ENCODE data around the gene SLC31A1. TPM values are rescaled to one million over a fixed set of nuclear protein-coding genes. Genes with fewer than 3 reads are reported as not detected.

Gene SLC31A1
- polyA plus RNA-seq (ENCODE audit: insufficient read length in 3 of 3) = 10 to 100 TPM; 26.9 to 29.2 (median 26.9) TPM

DNA sequence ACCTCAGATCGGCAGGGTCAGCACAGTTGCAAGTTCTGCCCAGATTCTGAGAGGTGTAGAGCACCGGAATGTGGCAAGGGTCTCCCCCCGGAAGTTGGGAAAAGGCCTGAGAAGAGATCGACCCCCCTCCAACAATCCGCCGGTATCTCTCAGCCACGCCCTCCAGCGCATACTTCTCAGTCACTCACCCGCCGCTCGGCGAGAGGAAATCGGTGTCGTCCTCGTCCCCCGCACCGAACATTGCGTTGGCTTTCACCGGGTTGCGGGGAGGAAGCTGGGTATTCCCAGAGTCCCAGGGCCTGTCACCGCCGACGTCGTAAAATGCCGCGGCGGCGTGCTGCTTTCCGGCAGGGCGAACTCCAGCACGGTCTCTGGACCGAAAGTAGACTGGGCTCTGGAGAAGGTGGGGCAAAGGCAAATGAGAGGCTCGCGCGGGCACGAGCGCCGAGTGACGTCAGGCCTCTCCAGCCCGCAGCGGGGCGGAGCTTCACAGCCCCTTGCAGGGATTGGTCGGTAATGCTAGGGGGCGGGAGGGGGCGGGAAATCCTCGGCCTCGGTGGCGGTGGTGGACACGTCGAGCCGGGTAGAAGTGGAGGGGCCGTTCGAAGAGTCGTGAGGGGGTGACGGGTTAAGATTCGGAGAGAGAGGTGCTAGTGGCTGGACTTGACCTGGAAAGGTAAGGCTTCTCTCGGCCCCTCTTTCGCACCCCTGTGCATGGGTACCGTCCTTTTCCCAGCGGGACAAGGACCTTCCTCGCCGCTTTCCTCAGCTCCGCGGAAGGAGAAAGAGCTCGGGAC is at the start of gene SLC31A1, which contains the start of gene FKBP15:
Gene SLC31A1 (plus strand): TSS at position 542 of the 797 bp plus-strand sequence. CDS start 34,605 bp downstream, outside the sequence.
Gene FKBP15 (minus strand): TSS at position 275 of the 797 bp plus-strand sequence. CDS start 34 bp downstream, at position 241.
- DNase-seq (ENCODE audit: low read depth in 3 of 3, low spot score in 2 of 3) = peak; percentile 93 to 98 (median 96)

DNA sequence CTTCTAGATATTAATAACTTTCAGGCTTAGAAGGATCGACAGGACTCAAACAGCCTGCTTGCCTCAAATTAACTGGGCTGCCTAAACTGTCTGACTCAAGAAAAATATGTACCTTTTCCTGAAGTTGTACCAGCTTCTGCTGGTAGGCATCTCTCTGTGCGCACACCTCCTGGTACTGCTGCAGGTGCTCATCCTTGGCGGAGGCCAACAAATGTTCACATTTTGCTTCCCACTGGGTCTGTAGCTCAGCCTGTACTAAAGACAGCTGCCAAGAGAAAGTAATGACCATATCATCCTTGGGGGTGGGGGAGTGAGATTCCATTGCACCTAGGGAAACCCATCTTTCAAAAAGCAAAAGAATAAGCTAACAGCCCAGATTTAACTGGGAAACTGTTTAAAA is 48.0 kb upstream of the SLC31A1 start:
- DNase-seq (ENCODE audit: low read depth in 3 of 3, low spot score in 2 of 3) = no peak

DNA sequence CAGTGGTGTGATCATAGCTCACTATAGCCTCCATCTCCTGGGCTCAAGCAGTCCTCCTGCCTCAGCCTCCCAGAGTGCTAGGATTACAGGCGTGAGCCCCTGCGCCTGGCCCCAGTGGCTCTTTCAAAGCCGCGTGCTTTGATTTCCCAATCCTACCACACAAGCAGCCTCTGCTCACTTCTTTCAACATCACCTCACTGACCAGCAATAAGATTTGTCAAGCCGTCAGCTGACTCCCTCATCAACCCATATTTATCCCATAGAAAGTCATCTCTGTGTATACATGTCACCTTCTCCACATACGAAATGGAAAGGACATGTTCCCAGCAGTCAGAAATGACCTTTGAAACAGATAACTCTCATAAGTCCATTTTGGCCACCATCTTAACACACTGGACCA is 44.5 kb upstream of the SLC31A1 start:
- no peak for DNase-seq (ENCODE audit: low read depth in 3 of 3, low spot score in 2 of 3)

DNA sequence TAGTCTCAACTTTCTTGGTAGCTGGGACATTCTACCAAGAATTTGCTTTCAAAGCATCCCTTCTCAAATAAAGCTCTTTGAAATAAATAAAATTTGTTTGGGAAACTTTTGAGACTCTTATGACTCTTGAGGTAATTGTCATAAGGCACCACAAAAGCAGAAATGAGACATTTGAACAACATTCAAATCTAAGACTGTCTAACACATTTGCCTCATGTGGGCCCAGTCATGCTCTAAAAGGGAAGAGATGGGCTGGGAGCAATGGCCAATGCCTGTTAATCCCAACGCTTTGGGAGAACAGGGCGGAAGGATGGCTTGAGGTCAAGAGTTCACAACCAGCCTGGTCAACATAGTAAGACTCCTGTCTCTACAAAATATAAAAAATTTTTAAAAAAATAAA is 44.1 kb upstream of the SLC31A1 start:
- no peak for DNase-seq (ENCODE audit: low read depth in 3 of 3, low spot score in 2 of 3)

DNA sequence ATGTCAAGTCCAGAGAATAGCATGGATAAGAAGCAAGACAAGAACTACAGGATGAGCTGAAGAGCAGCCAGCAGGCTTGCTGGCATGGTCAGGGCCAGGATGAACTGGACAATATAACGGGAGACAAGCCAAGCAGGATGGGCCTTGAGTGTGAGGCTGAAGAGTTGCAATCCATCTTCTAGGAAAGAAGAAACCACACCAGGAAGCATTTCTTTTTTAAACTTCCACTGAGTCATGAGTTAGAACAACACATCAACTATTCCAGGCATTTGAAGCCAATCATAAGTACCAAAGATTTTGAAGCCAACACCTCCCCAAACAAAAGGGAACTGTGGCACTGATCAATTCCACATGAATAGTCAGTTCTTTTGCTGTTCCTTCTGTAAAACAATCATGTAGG is 43.3 kb upstream of the SLC31A1 start:
- DNase-seq (ENCODE audit: low read depth in 3 of 3, low spot score in 2 of 3) = no peak

DNA sequence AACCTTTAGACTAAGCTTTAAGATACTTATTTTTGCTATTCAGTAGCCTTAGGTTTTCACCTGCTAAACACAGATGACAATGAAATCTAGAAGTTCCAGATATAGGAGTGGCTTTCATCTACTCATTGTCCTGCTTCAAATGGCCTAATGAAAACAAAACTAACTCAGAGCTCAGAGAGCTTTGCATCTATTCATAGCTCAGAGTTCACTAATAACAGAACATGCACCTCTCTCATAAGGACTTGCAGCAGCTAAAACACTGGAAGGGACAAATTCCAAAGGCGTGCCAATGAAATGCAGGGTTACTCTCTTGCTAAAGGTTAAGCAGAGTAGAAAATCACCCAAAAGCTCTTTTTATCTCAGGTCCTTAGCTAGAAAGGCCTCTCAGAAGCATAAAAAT is 41.5 kb upstream of the SLC31A1 start:
- DNase-seq (ENCODE audit: low read depth in 3 of 3, low spot score in 2 of 3) = no peak

DNA sequence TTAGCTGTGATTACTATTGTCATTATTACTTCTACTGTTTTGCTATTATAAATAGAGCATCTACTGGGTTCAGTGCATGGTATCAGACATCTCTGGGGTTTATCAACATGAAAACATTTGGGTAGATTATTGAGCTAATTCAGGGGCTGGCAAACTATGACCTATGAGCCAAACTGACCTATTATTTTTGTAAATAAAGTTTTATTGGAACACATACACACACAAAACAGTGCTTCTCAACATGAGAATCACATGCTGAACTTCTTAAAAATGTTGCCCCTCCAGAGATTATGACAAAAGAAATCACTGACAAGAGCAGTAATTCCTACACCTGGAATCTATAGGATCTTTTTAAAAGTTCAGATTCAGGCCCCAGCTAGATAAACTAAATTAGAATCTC is 40.2 kb upstream of the SLC31A1 start:
- DNase-seq (ENCODE audit: low read depth in 3 of 3, low spot score in 2 of 3) = no peak

DNA sequence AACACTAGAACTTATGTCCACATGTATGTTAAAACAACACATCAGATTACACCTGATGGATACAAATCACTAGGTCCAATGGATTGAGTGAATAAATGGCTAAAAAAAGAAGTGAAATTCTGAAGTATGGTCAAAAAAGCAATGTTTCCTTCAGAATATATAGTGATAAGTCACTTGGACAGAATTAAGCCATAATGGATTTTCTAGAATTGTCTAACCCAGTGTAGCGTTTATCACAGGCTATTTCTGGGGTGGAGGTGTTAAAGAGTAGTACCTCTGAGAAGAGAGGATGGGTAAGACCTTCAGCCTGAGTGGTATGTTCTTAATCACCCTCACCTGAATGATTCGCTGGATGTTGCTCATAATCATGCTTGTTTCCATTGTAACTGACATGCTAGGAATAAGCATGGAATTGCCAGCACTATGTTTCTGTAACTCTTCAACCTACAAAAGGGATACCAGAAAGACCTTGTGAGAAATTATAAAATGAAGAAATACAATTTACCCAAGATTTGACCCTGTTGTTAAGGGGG is 37.3 kb upstream of the SLC31A1 start:
- no peak for DNase-seq (ENCODE audit: low read depth in 3 of 3, low spot score in 2 of 3)

DNA sequence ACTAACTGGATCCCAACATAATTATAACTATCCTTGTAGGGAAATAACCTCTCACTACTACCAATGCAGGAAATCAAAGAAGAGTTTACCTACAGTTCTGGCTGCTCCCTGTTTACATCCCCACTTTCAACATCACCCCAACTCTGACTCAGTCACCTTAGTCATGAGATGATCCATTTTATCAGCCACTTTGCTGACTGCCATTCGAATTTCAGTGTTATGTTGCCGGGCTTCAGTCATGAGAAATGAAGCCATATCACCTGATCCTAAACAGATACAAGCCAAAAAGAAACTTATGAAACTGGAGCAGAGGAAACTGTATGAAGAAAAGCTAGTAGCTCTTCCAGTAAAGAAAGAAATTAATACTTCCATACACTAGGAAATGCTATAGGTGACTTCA is 36.8 kb upstream of the SLC31A1 start:
- no peak for DNase-seq (ENCODE audit: low read depth in 3 of 3, low spot score in 2 of 3)

DNA sequence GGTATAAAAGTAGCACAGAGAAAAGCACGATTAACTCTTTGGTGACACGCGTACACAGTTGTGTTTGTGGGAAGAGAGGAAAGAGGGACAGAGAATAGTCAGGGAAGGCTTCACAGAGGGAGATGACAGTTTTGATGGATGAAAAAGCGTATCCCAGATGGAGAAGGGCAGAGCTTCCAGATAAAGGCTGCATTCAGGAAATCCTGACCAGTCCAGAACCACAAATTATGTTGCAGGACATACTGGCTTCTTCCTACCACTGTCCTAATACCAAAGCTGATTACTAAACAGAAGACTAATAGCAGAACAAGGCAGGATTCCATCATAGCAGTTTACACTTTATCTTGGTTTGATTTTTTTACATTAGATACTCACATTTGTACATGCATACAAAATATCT is 36.1 kb upstream of the SLC31A1 start:
- DNase-seq (ENCODE audit: low read depth in 3 of 3, low spot score in 2 of 3) = no peak

DNA sequence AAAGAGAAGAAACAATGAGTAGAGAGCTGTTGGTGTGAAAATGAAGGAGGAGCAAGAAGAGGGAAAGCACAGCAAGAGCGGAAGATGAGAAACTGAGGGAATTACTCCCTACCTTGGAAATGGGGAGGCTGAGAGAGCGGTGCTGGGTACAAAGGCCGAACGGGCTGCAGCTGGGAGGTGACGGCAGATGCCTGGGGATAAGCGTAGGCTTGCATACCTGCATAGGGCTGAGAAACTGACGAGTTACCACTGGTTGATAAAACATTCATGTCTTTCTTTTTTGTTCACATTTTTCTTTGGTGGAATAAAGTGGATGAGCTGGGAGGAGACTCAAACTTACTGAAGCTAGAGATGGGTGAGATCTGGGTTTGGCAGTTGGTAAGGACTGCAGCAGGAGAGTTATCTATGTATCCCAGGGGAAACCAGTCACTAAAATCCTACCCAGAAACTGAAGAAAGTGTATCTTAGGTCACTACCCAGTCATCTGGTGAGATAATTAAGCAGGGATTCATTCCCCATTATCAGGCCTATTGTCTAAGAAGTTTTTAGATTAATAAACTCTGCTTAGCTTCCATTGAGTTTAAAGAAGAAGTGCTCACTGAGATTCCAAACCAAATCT is 35.1 kb upstream of the SLC31A1 start:
- DNase-seq (ENCODE audit: low read depth in 3 of 3, low spot score in 2 of 3) = no peak

DNA sequence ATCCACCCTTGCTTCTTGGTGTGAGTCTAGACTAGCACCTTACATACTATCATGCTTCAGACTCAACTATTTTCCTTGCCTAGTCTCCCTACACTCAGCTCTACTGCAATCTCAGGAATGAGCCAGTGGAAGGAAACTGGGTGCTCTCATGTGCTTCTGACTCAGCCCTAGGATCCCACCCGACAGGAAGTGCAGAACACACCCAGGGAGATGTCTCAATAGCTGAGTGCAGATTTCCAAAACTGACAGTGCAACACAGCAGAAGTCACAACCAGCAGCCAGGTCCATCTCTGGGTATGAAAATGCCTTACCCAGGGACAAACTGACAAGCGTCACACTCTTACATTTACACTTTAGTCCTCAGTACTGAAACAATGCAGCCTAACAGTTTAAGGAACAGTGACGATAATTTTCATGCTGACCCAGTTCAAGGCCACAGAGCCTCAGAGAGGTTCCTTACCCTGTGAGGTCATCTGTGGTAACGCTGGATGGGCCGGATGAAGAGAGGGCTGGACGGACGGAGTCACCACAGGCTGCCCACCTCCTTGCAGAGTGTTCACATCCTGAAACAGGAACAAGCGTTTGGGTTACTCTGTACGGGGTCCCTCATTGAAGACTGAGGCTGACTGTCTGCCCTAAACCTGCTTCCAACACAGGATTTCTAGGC is 33.3 kb upstream of the SLC31A1 start:
- DNase-seq (ENCODE audit: low read depth in 3 of 3, low spot score in 2 of 3) = no peak

DNA sequence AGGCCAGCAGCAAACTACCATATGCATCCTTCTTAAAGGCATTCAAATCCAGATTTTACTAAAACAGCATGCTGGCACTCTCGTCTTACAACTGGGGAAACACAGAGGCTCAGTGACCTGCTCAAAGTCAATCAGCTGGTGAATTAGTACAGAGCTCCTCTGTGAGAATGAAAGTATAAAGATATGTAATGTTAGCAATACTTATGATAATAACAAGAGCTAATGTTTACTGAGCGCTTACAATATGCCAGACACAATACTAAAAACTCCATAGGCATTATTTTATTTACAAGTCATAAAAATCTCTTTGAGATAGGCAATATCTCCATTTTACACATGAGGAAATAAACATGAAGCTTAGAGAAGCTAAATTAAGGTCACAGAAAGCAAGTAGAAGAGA is 28.9 kb upstream of the SLC31A1 start:
- DNase-seq (ENCODE audit: low read depth in 3 of 3, low spot score in 2 of 3) = no peak

DNA sequence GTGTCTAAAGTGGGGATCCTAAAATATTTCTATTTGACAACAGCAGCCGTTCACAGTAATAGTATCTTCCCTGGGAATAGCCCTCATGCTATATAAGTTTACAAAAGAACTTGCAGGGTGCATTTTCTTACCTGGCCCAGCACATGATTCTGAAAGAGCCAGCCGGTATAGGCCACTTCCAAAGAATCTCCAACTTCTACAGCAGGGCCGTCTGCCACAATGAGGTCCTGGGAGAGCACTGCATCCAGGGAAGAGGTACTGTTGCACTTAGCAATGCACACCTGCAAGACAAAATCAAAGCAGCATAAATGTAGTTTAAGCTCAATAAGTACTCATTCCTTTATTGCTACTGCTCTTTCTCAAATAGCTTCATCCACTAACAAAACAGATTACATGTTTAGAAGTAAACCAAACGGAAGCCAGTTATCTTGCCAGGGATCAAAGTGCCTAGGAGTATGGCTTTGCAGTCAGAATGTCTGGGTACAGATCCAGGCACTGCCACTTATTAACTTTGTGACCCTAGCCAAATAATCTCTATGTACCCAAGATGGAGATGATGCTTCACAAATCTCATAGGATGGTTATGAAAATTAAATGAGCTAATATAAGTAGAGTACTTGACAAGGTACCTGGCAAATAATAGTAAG is 21.5 kb upstream of the SLC31A1 start:
- DNase-seq (ENCODE audit: low read depth in 3 of 3, low spot score in 2 of 3) = no peak

DNA sequence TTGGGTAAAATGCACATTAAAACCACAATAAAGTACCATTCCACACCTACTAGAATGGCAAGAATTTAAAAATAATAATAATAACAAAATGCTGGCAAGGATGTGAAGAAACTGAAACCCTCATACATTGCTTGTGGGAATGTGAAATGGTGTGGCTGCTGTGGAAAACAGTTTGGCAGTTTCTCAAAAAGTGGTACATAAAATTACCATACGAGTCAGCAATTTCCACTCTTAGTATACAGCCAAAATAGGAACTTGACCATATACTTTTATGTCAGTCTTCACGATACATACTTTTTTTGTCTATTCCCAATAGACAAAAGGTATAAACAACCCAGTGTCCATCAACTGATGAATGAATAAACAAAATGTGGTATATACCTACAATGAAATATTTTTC is 15.9 kb upstream of the SLC31A1 start:
- no peak for DNase-seq (ENCODE audit: low read depth in 3 of 3, low spot score in 2 of 3)

DNA sequence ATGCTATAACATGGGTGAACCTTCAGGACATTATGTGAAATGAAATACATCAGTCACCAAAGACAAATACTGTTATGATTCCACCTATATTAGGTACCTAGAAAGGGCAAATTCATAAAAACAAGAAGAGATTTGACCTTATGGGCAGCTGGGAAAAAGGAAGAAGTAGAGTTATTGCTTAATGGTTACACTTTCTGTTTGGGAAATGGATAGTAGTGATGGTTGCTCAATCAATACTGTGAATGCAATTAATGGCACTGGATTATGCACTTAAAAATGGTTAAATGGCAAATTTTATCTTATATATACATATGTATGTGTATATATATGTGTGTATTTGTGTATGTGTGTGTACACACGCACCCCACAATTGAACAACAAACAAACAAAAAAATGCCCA is 15.5 kb upstream of the SLC31A1 start:
- no peak for DNase-seq (ENCODE audit: low read depth in 3 of 3, low spot score in 2 of 3)

DNA sequence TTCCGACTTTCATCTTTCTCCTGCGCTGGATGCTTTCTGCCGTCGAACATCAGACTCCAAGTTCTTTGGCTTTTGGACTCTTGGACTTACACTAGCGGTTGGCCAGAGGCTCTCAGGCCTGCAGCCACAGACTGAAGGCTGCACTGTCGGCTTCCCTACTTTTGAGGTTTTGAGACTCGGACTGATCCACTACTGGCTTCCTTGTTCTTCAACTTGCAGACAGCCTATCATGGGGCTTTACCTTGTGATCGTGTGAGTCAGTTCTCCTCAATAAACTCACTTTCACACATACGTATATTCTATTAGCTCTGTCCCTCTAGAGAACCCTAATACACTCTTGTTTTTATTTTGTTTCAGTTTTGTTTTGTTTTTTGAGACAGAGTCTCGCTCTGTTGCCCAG is 10.5 kb upstream of the SLC31A1 start:
- DNase-seq (ENCODE audit: low read depth in 3 of 3, low spot score in 2 of 3) = no peak

DNA sequence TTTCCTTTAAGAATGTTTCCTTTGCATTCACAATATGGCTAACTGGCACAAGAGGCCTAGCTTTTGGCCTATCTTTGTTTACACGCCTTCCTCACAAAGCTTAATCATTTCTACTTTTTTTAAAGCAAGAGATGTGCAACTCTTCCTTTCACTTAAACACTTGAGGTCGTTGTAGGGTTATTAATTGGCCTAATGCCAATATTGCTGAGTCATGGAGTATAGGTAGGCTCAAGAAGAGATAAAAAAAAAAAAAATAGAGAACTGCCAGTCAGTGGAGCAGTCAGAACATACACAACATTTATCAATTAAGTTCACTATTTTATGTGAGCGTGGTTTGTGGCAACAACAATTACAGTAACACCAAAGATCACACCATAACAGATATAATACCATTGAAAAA is 6.2 kb upstream of the SLC31A1 start:
- DNase-seq (ENCODE audit: low read depth in 3 of 3, low spot score in 2 of 3) = no peak

DNA sequence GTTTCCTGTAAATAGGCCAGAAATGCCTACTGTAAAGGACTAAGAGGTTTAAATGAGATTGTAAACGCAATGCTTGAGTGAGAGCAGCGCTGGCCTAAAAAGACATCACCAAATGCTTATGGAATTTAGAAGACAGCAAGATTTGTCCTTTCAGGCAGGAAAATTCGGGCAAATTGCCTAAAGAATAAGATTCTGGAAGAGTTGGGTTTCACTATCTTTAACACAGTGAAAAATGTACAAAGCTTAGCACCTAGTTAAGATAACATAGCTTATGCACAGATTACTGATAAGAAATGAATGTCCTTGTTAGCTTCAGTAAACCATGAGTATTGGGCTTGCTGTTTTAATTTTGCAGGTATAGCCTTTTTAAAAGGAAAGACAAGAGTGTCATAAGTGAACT is 4.9 kb upstream of the SLC31A1 start:
- no peak for DNase-seq (ENCODE audit: low read depth in 3 of 3, low spot score in 2 of 3)

DNA sequence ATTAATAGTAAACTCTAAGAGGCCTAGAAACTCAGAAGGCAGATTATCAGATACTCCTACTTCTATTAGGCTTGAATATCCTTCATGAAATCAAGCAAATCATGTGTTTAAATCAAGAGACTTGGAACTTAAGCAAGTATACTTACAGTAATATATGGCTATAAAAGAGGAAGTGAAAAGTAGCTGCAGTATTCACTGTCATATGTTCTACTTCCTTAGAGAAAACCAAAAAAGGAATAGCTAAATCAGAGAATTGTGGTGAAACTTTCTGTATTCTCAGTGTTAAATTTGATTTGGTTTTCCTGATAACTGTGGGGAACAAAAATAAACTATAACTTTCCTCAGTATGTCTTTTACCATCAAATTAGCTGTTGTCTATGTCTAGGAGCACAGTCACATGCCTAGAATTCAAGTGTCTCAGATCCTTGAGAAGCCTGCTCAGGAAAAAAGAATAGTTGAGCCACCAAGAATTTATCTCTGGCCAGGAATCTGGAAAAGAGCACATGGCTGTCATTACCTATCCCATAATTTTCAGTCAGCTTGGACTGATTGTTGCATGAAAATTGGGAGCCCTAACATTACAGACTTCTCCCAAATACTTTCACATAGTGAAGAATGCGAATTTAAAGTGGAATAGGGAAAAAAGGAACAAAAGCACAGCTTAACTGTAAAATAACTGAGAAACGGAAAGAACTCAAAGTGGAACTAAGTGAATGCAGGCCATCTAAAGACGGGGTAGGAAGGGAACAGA is 2.0 kb upstream of the SLC31A1 start:
- no peak for DNase-seq (ENCODE audit: low read depth in 3 of 3, low spot score in 2 of 3)

Data from right renal cortex interstitium (tissue), 3 donors.